GM19099 (cell line): ENCODE results near the gene PHF5A.

Experiments used
- POLR2A ChIP-seq: IDR thresholded peaks from 3 replicates; pipeline ENCODE4 v1.6.1; 2011; ENCODE audit warnings: low read depth; ENCODE audit not compliant: insufficient read length; ENCODE audit errors: extremely low read depth

Gene PHF5A

GRCh38 chr22:41478891-41479521, 10.5 kb upstream of the PHF5A start:
- no peak for TF ChIP-seq POLR2A

DNA sequence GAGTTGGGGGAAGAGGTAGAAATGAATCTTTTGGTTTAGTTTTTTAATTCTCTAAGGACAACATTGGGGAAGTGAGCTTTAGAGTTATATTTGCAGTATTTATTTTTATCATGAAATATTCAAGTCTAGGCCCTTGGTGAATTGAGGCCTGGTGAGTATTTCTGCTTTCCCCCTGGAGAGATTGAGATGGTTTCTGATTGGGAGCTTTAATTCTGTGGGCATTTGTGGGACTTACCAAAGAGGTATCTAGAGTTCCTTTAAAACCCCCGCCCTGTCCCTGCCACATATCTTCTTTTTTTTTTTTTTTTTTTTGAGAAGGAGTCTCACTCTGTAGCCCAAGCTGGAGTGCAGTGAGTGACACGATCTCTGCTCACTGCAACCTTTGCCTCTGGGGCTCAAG, 10.0 kb upstream of the PHF5A start:
- no peak for TF ChIP-seq POLR2A

DNA sequence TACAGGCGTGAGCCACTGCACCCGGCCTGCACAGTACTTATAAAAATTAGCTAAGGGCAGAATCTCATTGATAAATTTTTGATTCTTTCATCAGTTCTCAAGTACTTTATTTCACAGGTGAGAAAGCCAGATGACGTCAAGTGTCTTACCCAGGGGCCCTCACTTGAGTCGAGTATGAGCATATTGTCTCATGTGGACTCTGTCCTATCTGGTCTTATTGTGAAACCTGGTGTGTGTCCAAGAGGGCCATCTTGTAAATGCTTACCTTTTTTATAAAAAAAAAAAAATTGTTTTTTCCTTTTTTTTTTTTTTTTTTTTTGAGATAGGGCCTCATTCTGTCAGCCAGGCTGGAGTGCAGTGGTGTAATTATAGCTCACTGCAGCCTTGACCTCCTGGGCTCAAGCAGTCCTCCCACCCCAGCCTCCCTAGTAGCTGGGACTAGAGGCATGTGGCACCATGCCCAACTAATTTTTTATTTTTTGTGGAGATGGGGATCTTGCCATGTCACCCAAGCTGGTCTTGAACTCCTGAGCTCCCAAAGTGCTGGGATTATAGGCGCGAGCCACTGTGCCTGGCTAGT, 6.5 kb upstream of the PHF5A start:
- TF ChIP-seq POLR2A: no peak

- TF ChIP-seq POLR2A: no peak
Measured at GRCh38 chr22:41471568-41471967, 3.1 kb upstream of the PHF5A start.

- no peak for TF ChIP-seq POLR2A
Measured at GRCh38 chr22:41470886-41471285, 2.4 kb upstream of the PHF5A start.

- no peak for TF ChIP-seq POLR2A
Measured at GRCh38 chr22:41469218-41469851, 843 bp upstream of the PHF5A start.

GRCh38 chr22:41461901-41462300, 6.6 kb downstream of the PHF5A start:
- no peak for TF ChIP-seq POLR2A

DNA sequence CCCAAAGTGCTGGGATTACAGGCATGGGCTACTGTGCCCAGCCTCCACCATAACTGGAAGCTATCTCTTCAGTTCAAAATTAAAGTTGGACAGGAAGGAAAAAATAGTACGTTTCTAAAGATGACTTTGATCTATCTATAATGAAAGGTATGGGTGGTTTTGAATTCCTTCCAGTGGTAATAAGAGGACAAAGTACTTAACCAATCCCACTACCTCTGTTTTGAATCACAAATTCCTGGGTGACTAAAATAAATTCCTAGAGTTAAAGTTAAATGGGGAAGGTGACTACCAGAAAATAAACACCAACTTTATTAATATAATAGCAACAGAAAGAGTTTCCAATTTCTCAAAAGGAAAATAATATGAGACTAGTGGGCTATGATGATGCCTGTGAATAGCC, 9.1 kb downstream of the PHF5A start:
- TF ChIP-seq POLR2A: no peak

- no peak for TF ChIP-seq POLR2A
Measured at GRCh38 chr22:41458161-41458728, 10.2 kb downstream of the PHF5A start.

- peak; percentile 51 for TF ChIP-seq POLR2A
Measured at GRCh38 chr22:41448189-41448808, 20.2 kb downstream of the PHF5A start.

- TF ChIP-seq POLR2A: peak; percentile 60
Measured at GRCh38 chr22:41447435-41448188, 20.9 kb downstream of the PHF5A start.

- peak; percentile 99 for TF ChIP-seq POLR2A
Measured at GRCh38 chr22:41446639-41447434, 21.7 kb downstream of the PHF5A start, which contains the start of gene TOB2. TSS of gene TOB2 (minus strand) at chr22:41446801. CDS start at chr22:41437345, 9,456 bp downstream.

DNA sequence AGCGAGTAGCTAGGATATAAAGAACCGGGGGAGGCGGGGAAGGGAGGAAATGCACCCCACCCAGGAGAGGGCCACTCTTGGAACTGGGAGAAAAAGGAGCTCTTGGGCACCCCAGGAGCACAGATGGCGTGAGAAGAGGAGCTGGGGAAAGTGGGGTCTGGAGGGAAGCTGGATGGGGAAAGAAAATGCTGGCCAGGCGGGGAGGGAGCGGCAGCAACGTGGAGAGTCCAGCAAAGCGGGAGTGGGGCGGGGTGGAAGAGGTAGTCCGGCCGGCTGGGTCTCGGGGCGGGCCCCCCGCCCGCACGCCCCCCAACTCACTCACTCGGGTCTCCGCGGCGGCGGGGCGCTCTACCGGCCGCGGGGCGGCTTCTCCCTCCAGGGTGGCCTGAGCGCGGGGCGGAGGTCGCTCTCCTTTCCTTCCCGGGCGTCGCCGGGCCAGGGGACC, 22.4 kb downstream of the PHF5A start:
- TF ChIP-seq POLR2A: no peak
